Measurements from ENCODE around the gene RFX1.

RFX1 gene

GRCh38 chr19:13931391-13932148 lies 74.5 kb downstream of the RFX1 start:
- no peaks in the 10 kb centered on the region for H3K9me3 ChIP-seq (ENCODE audit: severe bottlenecking)
- no peak for ATAC-seq (ENCODE audit: low read depth)
- TF ChIP-seq CTCF (IDR thresholded peaks at IDR 0.05; ENCODE audit: poor library complexity, severe bottlenecking), result no peak
- no peak overlapping the region for H3K4me3 ChIP-seq (ENCODE audit: severe bottlenecking)
- H3K36me3 ChIP-seq (ENCODE audit: low read depth), result peaks cover 4% of the 10 kb centered on the region
- H3K27ac ChIP-seq (ENCODE audit: poor library complexity, severe bottlenecking), result no peak overlapping the region
- H3K27me3 ChIP-seq (ENCODE audit: insufficient read depth, poor library complexity, severe bottlenecking), result no peaks in the 10 kb centered on the region
- peaks cover 2% of the 10 kb centered on the region for H3K4me1 ChIP-seq (ENCODE audit: insufficient read depth, poor library complexity, severe bottlenecking)
- DNase-seq (ENCODE audit: low spot score), result no peak

- no peak for ATAC-seq (ENCODE audit: low read depth)
- no peak overlapping the region for H3K4me3 ChIP-seq (ENCODE audit: severe bottlenecking)
- H3K27ac ChIP-seq (ENCODE audit: poor library complexity, severe bottlenecking), result no peak overlapping the region
- peaks cover 2% of the 10 kb centered on the region for H3K4me1 ChIP-seq (ENCODE audit: insufficient read depth, poor library complexity, severe bottlenecking)
- H3K27me3 ChIP-seq (ENCODE audit: insufficient read depth, poor library complexity, severe bottlenecking), result no peaks in the 10 kb centered on the region
- no peaks in the 10 kb centered on the region for H3K9me3 ChIP-seq (ENCODE audit: severe bottlenecking)
- no peak for DNase-seq (ENCODE audit: low spot score)
- no peak for TF ChIP-seq CTCF (IDR thresholded peaks at IDR 0.05; ENCODE audit: poor library complexity, severe bottlenecking)
- peaks cover 10% of the 10 kb centered on the region for H3K36me3 ChIP-seq (ENCODE audit: low read depth)
These were observed 75.7 kb downstream of the RFX1 start for GRCh38 chr19:13930402-13930801.

- TF ChIP-seq CTCF (IDR thresholded peaks at IDR 0.05; ENCODE audit: poor library complexity, severe bottlenecking), result no peak
- Histone ChIP-seq H3K9me3 (ENCODE audit: severe bottlenecking) (no peaks in the 10 kb centered on the region), H3K27me3 (ENCODE audit: insufficient read depth, poor library complexity, severe bottlenecking) (no peaks in the 10 kb centered on the region), H3K4me1 (ENCODE audit: insufficient read depth, poor library complexity, severe bottlenecking) (peaks cover 2% of the 10 kb centered on the region), H3K4me3 (ENCODE audit: severe bottlenecking) (no peak overlapping the region), H3K36me3 (ENCODE audit: low read depth) (peaks cover 12% of the 10 kb centered on the region), H3K27ac (ENCODE audit: poor library complexity, severe bottlenecking) (no peak overlapping the region)
- no peak for ATAC-seq (ENCODE audit: low read depth)
- no peak for DNase-seq (ENCODE audit: low spot score)
These were observed 76.2 kb downstream of the RFX1 start for GRCh38 chr19:13929956-13930355.

- Histone ChIP-seq H3K4me1 (ENCODE audit: insufficient read depth, poor library complexity, severe bottlenecking) (peaks cover 2% of the 10 kb centered on the region), H3K27ac (ENCODE audit: poor library complexity, severe bottlenecking) (no peak overlapping the region), H3K36me3 (ENCODE audit: low read depth) (peaks cover 16% of the 10 kb centered on the region), H3K9me3 (ENCODE audit: severe bottlenecking) (no peaks in the 10 kb centered on the region), H3K4me3 (ENCODE audit: severe bottlenecking) (no peak overlapping the region), H3K27me3 (ENCODE audit: insufficient read depth, poor library complexity, severe bottlenecking) (no peaks in the 10 kb centered on the region)
- no peak for ATAC-seq (ENCODE audit: low read depth)
- no peak for DNase-seq (ENCODE audit: low spot score)
- TF ChIP-seq CTCF (IDR thresholded peaks at IDR 0.05; ENCODE audit: poor library complexity, severe bottlenecking), result no peak
These were observed 76.8 kb downstream of the RFX1 start for GRCh38 chr19:13929340-13929739.

- ATAC-seq (ENCODE audit: low read depth), result no peak
- no peak for TF ChIP-seq CTCF (IDR thresholded peaks at IDR 0.05; ENCODE audit: poor library complexity, severe bottlenecking)
- peaks cover 33% of the 10 kb centered on the region for H3K36me3 ChIP-seq (ENCODE audit: low read depth)
These were observed 79.4 kb downstream of the RFX1 start for GRCh38 chr19:13926715-13927114.

More at GRCh38 chr19:13926715-13927114, 79.4 kb downstream of the RFX1 start:
- Histone ChIP-seq H3K4me1 (ENCODE audit: insufficient read depth, poor library complexity, severe bottlenecking) (no peaks in the 10 kb centered on the region), H3K9me3 (ENCODE audit: severe bottlenecking) (no peaks in the 10 kb centered on the region), H3K27me3 (ENCODE audit: insufficient read depth, poor library complexity, severe bottlenecking) (no peaks in the 10 kb centered on the region), H3K4me3 (ENCODE audit: severe bottlenecking) (no peak overlapping the region), H3K27ac (ENCODE audit: poor library complexity, severe bottlenecking) (no peak overlapping the region)
- no peak for DNase-seq (ENCODE audit: low spot score)

Data from RWPE2 (cell line).